NCI-H82 treated with DMSO at 0.1 percent for 48 hours (cell line): ENCODE results near the gene PPP5C.
A peak's percentile ranks its signal among the peaks of the same experiment; 100 is the strongest.
"Not testable (repeated sequence)": the region's sequence is repeated elsewhere in the genome, so short reads cannot be mapped to it uniquely, and the experiment has no call there.

ENCODE experiments used
- DNase-seq: peaks from one replicate; lab custom pipeline; 2025; ENCODE audit not compliant: unreplicated experiment; lab: John Stamatoyannopoulos, UW

The PPP5C gene

GRCh38 chr19:46364359-46364758, 17.5 kb downstream of the PPP5C start:
- DNase-seq, result no peak

GRCh38 chr19:46365561-46365960, 18.7 kb downstream of the PPP5C start:
- DNase-seq, result no peak

DNA sequence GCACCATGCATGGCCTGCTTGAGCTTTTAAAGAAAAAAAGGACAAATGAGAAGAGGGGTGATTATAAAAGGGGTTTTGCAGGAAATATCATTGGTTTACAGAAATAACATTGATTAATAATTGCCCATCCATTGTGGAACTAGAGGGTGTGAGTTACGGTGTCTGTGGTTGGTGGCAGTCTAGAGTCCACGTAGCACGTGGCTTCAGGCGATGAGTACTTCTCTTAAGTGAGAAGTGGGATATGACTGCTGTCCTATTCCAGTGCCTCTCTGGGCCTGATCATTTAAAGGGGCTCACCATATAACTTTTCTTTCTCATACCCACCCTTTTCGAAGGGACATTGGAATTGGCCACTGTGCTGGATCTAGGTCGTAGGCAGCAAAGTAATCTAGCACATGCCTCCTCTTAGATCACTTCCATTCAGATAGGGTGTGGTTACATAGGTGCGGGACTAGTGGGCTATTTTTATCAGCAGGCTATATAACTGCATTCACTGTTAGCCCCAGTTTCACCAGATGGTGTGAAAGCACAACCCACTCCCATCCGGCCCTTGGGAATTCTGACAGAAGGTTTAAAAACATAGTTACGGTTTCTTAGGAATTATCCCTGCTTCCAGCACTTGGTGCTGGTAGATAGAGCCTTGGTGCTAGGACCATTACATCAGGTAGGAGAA, 19.9 kb downstream of the PPP5C start:
- DNase-seq, result peak; percentile 38

- peak; percentile 32 for DNase-seq
These were observed 20.5 kb downstream of the PPP5C start for GRCh38 chr19:46367426-46367825.

- peak; percentile 66 for DNase-seq
These were observed 21.2 kb downstream of the PPP5C start for GRCh38 chr19:46368116-46368515.

DNA sequence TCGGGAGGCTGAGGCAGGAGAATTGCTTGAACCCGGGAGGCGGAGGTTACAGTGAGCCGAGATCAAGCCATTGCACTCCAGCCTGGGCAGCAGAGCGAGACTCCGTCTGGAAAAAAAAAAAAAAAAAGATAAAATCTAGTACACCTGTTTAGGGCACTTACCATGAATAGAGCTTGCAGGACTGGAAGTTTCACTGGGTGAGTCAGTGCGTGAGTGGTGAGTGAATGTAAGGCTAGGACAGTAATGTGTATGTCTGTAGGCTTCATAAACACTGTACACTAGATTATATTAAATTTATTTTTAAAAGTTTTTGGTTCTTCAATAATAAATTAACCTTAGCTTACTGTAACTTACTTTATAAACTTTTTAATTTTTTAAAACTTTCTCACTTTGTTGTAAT, 22.9 kb downstream of the PPP5C start:
- DNase-seq, result no peak

GRCh38 chr19:46371371-46371901, 24.5 kb downstream of the PPP5C start:
- DNase-seq, result no peak

DNA sequence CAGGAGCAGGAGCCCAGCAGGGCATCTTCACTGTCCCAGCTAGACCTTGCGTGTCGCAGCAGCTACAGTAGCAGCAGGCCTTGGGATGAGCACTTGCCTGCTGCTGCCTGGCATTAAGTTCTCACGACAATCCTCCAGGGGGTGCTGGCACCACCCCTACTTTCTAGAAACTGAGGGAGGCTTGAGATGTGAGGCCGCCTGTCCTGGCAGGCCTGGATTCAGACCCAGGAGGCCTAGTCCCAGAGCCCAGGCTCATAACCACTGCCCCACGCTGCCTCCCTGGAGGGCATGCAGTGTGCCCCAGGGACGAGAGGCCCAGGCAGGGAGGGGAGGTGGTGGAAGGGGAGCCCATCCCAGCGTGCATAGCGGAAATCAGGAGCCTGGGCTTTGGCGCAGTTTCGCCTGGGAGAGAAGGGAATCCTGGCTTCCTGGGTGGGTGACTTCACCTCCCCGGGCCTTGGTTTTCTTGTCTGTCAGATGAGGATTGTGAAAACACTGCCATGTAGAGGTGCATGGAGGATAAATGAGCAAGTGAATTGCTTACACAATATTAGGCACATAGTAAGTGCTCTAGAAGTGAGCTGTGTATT, 26.1 kb downstream of the PPP5C start:
- DNase-seq, result no peak

- no peak for DNase-seq
These were observed 26.8 kb downstream of the PPP5C start for GRCh38 chr19:46373491-46374359.

DNA sequence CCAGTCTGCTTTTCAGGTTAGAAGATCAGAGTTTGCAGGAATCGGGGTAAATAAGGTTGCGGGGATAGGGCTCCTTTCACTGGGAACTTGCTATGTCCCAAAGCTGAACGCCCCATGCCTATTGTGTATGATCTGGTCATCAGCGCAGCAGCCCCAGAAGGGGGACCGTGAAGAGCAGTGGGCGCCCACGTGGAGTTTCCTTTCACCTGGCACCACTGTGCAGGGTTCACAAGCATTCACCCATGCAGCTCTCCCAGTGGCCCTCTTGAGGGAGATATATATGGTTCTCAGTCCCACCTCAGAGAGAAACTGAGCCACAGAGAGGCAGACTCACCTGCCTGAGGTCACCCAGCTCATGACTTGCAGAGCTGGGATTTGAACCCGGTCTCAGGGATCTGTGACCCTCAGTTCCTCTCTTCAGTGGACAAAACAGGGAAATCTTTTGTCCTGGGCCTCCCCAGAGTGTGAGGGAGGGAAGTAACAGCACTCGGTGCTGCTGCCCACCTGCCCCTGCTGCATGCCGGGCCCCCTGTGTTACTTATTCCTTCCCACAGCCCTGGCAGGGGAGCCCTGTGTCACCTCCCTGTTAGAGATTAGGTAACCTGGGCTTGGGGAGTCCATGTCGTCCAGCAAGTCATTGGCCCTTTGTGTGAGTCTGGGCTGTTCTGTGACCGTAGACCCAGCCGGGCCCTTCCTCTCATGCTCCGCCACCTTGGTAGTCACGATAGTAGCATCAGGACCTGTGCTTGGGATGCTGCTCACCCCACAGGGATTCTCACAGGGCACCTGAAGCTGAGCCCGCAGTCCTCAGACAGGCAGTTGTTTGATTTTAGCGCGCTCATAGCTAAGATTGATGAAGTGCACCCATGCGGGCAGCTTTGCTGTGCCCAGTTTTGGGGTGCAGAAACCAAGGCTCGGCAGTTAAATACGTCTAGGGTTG, 27.9 kb downstream of the PPP5C start:
- DNase-seq, result no peak

GRCh38 chr19:46375476-46376067, 28.7 kb downstream of the PPP5C start:
- not testable (repeated sequence) for DNase-seq

DNA sequence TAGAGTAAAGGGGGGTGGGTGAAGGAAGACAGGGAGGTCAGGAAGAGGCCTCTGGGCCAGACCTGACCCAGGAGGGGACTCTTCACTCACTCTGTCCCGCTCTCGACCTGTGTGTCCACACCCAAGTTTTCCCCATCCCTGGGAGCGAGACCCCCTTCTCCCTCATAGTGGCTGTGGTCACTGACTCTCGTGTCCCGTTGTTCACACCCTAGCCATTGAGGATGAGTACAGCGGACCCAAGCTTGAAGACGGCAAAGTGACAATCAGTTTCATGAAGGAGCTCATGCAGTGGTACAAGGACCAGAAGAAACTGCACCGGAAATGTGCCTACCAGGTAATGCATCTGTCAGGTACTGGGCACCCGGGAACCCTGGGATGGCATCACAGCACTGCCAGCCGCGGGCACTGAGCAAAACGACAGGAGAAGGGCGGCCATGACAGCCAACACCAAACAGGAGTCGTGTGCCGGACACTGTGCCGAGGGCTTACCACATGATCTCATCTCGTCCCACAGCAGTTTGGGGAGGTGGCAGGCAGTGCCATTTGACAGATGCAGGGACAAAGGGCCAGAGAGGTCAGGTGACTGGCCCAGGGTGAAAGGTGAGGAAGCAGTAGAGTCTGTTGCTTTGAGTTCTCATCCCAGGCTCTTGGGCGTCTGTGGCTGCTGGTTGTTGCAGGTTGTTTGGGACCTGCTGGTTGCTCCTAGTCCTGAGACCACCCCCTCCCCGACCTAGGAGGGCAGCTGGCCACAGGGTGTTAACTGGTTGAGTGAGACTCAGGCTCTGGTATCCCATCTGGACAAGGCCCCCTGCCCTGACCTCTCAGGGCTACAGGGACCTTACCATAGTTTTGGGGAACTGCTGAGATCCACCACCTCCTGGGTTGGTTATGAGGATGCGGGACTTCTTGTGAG, 29.6 kb downstream of the PPP5C start:
- DNase-seq, result no peak

- DNase-seq, result no peak
These were observed 31.4 kb downstream of the PPP5C start for GRCh38 chr19:46378268-46378667.

DNA sequence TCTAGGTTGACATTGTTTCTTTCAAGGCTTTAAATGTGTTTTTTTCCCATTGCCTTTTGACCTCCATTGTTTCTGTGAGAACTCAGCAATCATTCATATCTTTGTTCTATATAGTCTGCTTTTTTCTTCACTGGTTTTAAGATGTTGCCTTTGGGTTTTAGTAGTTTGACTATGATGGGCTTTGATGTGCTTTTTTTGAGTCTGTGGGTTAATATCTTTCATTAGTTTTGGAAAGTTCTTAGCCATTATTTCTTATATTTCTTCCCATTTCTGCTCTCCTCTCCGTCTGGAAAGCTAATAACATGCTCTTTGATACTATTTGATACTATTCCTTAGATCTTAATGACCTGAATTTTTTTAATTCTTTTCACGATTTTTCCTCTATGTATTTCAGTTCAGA, 33.8 kb downstream of the PPP5C start:
- no peak for DNase-seq

- DNase-seq, result no peak
These were observed 34.5 kb downstream of the PPP5C start for GRCh38 chr19:46381346-46381745.

DNA sequence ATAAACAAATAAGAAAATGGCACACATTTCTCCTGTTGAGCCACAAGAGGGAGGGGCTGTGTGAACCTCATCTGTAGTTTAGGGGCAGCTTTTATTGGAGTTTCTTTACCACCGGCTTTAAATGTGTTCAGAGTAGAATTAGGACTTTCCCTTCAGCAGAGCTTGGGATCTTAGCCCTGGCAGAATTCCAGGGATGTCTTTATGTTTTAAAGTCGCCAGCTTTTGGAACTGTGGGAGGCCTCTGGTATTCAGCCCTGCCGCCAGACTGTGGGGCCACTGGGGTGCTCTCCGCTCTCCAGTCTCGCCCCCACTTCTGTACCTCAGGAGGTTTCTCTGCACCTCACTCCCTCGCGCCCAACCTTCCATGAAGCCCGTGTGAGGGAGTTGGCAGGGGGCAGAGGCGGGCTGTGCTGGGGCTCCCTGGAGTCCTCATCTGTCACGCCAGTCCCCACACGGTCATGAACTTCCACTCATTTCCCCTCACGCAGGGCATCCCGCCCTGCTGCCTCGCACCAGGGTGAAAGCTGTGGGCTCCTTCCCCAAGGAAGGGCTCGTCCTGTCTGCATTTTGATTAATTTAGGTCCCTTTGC, 35.0 kb downstream of the PPP5C start:
- DNase-seq, result no peak

- DNase-seq, result no peak
These were observed 36.4 kb downstream of the PPP5C start for GRCh38 chr19:46383171-46383815.

DNA sequence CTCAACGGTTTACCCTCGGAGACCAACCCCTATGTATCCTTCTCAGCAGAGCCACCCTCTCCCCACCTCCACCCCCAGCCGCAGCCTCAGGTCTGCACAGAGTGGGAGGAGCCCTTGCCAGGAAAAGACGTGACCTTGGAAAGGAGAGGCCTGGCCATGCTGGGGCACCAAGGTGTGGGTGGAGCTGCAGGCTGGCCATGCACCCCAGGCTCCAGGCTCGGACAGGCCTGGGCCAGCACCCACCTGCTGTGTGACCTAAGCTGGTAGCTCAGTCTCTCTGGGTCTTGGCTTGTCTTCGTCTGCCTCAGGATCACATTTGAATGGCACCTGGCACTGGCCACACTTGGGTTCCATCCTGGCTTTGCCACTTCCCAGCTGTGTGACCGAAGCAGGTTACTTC, 37.0 kb downstream of the PPP5C start:
- DNase-seq, result no peak
